NOMO-1 treated with dmso at 0.1 percent for 144 hours (cell line): Measurements from ENCODE around the gene TBX18.

Experiments used
- DNase-seq: peaks from one replicate; lab custom pipeline; 2025; ENCODE audit not compliant: unreplicated experiment; lab: John Stamatoyannopoulos, UW

The TBX18 gene

DNA sequence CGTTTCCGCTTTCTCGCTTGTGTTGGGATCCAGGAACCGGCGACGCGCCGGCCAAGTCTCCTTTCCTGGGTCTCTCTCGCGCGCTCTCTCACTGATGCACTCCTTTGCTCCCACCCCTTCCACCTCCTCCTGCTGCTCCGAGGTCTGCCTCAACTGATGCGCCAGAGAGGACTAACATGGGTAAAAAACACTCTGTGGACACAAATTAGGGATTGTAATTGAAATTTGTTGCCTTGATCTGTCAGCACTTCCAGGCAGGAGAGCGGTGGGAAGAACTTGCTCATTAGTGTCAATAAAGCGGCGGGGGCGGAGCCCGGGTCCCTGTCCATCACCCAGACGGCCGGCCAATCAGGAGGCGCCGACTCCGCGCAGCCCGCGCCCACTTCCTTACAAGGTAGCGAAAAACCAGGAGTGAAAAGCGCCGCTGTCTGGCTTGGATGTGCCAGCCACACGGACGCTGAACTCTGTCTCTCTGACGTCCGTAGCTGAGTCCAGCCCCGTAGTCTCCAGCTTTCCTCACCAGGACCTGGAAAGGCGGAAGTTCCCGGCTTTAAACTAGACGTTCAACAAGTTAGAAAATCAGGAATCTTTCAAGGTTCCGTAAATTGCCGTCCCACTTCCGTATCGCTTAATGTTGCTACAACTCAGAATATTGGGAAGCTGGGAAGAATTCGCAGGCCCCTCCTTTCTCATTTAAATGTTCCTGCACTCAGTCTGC, at the start of gene TBX18:
TBX18 (minus strand) TSS at position 267 of the 718 bp plus-strand sequence. CDS start 417 bp downstream, outside the sequence.
- DNase-seq, result no peak

DNA sequence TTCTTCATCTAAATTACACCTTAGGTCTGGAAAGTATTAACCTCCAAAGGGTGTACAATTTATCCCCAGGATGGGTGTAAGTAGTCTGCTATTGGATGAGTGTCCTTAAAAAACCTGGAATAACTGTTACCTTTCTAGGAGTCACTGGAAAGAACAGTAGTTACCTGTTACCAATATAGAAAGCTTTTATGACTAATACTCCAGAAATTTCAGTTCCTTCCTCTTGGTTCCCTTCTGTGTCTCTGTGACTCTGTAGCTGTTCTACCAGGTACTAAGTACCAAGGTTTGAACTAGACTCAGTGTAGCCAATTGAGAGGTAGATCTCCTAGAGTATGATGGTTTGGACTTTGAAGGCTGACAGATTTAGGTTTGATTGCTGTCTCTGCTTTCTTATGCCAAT, 47.0 kb upstream of the TBX18 start:
- DNase-seq, result no peak

DNA sequence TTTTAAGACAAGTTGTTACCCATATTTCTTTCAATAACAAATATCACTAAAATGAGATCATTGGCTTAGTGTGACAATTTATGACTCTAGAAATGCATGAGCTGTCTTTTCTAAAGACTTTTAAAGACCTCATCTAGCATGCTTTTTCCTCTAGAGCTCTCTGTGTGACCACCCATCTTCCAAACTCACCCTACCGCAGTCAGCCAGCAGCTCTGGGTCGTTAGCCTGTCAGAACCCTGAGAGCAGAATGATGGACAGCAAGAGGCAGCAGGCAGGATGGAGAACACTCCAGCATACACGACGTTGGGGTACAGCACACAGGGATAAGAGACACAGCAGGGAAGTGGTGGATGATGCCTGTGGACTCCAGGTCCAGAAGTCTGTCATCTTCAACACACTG, 45.1 kb upstream of the TBX18 start:
- no peak for DNase-seq

DNA sequence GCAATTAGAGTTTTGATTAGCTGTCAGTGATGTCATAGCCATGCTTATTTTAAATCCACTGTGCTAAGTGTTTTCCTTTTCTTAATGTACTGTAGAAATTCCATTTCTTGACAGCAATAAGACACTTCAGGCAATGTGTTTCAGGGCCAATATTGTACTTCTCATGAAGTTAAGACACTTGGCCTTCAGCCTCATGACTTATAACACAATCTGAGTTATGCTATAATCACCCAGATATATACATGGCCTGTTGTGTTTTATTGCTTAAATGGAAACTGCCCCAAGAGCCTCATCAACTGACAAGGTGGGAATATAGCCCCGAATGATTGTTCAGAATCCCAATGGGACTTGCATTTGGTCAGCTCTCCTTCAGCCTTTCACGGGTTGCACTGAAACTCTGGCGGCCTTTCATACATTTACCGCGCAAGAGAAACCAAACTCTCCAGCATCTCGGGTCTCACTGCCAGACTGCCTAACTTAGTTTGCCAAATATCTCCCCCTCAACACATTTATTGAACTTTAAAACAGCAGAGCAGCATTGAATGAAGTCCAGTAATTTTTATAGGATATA, 44.2 kb upstream of the TBX18 start:
- DNase-seq, result no peak

DNA sequence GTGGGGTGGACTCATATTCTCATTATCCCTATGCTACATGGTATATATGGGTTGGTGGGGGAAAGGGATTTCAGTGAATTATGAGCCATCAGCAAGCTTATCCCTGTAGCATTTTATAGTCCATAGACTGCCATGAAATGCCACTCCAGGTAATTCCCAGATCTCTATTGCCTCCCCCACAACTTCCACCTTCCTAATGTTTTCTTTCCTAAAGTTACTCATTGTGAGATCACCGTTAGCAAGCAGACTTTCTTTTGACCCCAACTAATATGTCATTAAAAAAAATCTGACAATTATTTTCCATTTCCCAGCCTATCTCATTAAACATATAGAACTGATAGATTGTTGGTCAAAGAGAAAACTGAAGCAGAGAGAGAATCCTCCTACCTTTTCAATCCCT, 40.7 kb upstream of the TBX18 start:
- no peak for DNase-seq

DNA sequence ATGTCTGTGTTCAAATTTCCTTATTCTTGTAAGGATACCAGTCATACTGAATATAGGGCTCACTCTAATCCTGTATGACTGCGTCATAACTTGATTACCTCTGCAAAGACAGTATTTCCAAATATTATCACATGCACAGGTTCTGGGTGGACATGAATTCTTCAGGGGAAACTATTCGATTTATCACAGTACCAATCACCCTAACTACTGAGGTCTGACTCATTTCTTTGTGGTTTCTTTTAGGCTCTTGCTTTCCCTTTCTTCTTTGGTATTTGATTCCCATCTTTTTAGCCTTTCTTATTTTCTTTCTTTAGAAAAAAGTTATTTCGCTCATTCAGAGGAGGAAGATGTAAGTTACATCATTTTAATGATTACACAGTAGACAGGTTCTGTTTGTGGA, 40.3 kb upstream of the TBX18 start:
- DNase-seq, result no peak

DNA sequence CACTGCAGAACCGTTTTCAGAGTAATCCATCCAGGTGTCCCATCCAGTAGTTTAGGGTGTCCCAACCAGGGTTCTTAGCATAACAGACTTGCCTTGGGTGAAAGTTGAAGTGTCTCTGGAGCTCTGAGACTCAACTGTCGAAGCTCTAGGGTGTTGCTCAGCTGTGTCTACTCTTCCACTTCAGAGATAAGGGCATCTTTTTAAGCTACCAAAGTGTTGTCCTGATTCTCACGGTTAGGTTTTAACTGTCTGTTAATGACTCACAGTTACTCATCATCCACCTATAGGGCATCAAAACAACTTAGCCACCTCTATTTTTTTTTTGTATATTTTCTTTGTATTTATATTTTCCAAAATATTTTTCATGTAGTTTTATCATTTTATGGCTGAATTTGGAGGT, 36.9 kb upstream of the TBX18 start:
- no peak for DNase-seq

DNA sequence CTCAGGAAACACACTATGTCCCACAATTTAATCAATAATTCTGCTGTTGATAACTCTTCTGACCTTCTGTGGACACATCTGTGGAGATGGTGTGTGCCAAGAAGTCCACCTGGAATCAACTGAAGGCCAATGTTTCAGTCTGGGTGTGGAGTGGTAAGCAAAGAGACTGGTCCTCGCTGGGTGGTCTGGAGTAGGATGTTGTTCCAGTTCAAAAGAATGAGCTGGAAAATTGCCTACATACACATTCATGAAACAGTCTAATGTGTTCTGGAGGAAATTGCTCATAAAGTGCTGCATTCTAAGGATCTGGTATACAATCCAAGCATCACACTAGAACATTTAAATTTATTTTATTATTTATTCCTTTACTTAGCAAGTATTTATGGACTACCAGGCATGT, 33.9 kb upstream of the TBX18 start:
- DNase-seq, result no peak

DNA sequence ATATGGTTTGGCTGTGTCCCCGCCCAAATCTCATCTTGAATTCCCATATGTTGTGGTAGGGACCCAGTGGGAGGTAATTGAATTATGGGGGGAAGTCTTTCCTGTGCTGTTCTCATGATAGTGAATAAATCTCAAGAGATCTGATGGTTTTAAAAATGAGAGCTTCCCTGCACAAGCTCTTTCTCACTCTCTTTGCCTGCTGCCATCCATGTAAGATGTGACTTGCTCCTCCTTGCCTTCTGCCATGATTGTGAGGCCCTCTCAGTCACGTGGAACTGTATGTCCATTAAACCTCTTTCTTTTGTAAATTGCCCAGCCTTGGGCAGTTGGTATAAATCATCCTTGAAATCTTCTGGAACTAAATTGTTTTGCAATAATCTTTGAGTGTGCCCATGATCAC, 31.9 kb upstream of the TBX18 start:
- no peak for DNase-seq

DNA sequence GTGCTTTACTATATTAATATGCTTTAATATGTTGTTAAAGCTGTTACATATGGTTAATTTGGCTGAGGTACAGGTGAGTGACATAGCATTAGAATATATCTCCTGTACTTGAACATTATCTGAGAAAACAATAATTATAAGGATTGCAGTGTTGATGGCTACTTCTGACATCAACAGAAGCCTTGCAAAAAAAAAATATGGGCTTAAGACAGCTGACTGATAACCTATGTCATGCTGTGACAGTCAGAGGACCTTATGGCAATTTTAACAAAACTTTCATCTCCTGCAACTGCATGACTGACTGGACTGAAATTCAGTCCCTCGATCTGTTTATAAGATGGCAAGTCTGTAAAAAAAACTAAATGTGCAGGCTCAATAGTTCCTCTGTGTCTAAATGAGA, 27.5 kb upstream of the TBX18 start:
- no peak for DNase-seq

DNA sequence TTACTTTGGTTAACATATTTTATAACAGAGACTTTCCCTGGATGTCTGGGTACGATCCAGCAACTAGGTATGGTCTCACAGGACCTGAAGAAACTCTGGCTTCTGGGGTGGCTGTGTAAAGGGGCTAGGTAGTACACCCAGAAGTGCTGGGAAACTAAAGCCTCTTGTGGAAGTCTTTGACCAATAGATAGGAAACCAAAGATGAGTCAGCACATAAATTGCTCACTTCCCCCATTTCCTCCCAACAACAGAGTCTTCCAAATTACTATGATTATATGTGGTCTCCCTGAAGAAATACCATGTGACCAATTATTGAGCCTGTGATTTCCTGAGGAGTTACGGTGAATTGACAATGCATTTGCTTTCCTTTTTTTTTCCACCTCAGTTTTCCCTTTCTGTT, 26.8 kb upstream of the TBX18 start:
- peak; percentile 33 for DNase-seq

DNA sequence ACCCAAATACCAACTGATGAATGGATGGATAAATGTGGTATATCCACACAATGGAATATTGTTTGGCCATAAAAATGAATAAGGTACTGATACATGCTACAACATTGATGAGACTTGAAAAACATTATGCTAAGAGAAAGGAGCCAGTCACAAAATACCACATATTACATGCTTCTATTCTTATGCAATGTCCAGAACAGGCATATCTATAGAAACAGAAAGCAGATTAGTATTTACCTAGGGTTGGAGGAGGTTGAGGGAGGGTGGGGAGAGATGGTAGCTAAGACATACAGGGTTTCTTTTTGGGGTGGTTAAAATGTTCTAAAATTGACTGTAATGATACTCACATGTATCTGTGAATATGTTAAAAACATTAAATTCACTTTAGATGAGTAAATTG, 24.8 kb upstream of the TBX18 start:
- DNase-seq, result no peak

DNA sequence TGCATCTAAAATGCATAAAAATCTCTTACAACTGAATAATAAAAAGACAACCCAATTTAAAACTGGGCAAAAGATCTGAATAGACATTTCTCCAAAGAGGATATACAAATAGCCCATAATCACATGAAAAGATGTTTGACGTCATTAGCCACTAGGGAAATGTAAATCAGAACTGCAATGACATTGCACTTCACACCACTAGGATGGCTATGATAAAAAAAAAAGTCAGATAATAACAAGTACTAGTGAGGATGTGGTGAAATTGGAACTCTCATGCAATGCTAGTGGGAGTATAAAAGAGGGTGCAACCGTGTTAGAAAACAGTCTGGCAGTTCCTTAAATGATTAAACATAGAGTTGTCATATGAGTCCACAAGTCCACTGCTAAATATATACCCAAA, 24.3 kb upstream of the TBX18 start:
- DNase-seq, result no peak

DNA sequence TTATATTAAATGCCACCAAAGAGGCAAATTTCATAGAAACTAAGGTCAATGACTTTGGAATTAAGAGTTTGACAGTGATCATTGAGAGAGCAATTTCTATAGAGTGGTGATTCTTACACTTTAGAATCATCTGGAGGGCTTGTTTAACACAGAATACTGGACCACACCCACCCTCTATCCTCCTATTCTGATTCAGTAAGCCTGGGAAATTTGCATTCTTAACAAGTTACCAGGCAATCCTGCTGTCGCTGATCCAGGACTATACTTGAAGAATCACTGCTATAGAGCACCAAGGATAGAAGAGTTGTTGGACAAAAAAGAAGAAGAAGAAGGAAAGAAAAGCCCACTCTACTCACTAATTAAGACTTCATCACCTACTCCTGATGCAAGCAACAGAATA, 21.3 kb upstream of the TBX18 start:
- no peak for DNase-seq

DNA sequence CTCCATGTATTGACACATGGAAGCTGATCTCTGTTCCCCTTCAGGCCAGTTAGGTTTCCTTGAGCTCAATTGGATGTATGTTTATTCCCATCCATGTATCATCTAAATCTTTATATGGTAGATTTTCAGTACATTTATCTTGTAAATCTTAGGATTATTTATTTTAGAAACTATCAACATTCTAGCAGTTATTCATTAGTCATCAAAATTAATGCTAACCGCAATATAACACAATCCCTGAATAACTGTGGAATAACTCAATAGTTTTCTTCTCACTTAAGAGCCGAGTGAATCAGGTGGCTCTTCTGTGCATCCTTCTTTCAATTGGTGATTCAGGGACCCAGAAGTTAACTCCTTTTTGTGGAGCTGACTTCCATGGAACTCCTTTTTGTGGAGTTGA, 15.5 kb upstream of the TBX18 start:
- no peak for DNase-seq

DNA sequence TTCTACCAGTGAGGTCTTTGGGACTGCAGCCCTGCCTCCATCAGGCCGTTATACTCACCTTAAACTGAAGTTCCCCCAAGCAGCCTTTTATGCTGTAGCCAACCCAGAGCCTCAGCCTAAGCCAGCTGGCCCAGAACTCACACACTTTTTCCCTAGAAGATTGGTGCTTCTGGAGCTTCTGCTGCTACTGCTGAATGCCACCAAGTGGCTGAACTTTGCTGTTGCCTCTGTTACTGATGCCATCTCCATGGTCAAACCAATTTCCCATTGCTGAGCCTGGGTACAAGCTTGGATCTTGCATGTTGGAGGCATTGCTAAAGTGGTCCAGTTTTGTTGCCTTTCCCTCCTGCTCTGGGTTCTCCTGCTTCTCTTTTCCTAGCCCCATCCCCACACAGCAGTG, 15.0 kb upstream of the TBX18 start:
- DNase-seq, result no peak

DNA sequence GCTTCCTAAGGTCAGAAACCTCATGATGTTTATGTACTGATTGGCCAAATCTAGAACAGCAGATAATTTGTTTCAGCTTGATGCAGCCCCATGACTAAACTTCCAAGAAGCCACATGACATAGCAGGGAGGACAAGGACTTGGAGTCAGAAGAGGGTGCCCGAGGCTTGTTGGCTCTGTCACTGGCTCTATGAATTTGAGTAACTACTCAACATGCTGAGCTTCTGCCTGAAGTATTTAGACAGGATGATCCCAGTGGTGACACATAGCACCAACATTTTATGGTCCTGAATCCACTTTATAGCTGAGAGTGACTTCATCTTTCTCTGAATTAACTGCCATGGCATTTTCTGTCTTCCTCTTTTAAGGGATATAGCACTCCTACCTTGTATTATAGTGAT, 13.5 kb upstream of the TBX18 start:
- DNase-seq, result no peak

DNA sequence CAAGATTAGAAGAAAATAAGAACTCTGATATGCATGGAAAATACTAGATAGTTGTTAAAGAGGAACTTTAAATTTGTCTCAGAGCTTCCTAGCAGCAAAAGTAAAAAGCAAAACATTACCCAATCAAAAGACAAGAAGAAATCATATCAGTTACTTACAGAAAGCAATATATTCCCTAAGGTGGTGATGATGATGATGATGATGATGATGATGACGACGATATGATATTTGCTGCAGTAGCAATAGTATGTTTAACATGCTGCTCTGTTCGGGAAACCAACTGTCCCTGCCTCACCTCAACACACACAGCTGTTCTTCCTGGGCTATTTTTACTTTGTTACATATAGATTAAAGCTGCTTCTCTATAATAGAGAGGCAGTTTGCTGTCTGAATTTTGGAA, 12.0 kb upstream of the TBX18 start:
- DNase-seq, result no peak

DNA sequence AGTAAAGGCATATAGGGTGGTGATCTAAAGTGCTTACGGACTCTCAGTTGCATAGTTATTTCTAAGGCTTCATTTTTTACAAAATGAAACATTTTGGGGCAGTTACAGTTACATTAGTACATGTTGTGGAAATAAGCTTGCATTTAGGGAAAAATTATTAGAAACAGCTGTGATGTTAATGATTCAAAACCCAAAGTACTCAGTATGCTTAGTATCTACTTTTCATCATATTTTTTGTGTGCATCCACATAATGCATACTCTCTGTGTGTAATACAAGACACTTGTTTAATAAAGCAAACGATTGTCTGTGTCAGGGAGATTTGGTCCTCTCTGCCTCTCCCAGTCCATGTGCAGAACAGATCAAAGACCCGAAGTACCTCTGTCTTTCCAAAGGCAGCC, 11.4 kb upstream of the TBX18 start:
- no peak for DNase-seq

DNA sequence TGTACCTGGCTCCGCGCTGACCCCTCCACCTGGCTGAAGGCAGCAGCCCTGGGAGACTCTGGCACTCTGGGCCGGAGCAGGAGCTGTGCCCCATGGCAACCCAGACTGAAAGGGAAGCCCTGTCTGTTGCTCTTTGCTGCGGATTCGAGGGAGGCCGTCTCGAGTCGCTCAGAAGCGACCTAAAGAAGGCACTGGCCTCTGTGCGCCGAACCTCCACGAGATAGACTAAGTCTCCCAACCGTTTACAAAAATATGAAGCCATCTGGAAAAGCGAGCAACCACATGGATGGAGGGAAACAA, 10.5 kb upstream of the TBX18 start:
- DNase-seq, result no peak

DNA sequence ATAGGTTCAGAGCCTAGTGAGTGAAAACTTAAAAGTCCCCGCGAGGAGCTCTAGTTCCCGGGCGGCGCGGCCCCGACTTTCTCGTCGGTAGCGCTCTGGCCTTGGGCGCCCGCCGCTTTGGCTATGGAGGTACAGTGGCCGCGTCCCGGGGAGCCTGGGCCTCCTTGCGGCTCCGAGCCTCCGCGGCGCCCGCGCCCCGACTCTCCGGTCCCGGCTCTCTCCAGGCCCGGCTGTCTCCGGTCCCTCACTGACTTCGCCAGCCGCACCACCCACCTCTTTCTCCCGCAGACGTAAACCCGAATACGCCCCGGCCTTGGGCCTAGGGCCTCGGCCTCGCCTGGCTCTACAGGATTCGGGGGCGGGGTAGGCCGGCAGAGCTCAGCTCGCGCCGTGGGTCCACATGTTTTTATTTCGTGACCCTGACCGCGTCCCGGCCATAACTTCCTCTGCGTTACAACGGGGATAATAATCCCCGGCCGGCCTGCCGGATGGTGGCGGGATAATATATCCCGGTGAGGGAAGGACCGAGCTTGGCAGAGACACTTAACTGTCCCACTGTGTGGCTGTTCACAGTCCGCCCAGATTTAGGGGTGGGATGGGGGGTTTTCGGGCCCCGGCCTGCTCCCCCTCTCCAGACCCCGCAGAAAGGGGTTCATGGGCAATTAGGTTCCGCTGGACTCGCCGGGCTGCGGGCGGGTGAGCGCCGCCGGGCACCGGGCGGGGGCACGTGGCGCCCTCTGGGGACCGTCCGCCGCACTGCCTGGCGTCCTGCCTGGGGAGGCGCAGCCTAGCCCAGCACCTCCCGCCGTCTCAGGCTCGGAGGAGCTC, 10.0 kb upstream of the TBX18 start:
- DNase-seq, result no peak

DNA sequence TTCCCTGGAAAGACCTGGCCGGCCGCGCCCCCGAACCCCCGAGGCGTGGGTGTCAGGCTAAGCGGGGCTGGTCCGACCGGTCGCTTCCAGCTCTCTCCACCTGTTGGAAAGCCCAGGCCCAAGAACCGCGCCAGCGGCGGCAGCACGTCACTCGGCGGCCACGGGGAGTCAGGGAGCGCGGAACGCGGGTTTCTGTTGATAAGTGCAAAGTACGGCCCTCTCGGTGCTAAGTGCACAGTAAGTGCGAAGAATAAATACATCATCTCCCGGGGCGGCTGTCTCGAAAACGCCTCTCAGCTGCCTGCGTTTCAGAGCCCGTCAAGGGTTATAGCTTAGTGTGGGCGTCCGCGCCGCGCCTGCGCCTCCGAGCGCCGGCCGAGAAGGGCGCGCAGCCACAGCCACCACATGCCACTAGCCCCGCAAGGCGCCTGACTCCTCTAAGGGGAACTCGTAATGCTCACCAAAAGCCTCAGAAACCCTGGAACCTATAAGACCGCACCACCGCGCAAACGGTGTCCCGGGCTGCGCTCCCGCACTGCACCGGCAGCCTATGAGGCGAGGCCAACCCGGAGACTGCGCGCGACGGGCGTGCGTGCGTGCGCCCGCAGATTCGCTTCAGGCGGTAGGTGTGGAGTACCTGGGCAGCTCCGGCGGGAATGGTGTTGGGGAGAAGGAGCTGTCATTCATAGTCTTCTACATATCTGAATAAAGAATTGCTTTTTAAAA, 9.2 kb upstream of the TBX18 start:
- DNase-seq, result no peak
